Measurements from ENCODE around the gene ZIC1.

DNA sequence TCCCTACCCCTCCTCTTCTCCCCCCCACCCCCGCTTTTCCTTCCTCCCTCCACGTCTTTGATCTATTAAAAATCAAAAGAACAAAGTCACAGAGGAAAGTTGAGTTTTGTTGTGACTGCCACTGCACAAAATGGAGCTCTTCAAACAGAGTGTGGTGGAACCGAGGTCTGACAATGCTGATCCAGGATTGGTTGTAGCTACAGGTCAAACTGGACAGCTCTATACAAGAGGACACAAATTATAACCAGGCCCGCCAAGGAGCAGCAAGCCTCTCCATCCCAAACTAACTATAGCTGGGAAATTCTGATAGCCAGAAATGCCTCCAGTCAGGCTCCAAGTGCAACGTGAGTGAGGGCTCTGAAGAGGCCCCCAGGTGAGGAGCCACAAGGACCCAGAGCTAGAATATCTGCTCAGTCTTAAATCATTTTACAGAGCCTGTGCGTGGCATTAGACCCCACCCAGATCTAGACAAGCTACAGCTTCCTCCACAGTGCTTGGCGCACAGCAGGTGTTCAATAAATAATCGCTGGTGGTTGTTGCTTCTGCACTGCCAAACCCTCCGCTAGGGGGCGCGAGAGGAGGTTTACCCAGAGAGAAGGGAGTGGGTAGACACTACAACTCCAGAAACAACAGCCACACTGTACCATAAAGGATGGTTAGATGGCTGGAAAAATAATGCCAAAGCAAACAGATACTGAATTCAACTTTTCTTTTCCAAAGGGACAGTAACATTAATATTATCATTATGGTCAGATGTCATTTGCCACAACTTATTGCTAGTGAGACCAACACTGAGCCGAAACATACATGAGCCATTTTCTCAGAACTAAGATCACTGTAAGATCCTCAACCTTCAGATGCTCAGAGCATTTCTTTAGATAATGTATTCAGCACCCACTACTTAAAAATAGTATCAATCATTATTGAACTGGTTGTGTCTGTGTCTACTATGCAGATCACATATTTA is 47.4 kb upstream of the ZIC1 start:
- TF ChIP-seq, protein P1, sequence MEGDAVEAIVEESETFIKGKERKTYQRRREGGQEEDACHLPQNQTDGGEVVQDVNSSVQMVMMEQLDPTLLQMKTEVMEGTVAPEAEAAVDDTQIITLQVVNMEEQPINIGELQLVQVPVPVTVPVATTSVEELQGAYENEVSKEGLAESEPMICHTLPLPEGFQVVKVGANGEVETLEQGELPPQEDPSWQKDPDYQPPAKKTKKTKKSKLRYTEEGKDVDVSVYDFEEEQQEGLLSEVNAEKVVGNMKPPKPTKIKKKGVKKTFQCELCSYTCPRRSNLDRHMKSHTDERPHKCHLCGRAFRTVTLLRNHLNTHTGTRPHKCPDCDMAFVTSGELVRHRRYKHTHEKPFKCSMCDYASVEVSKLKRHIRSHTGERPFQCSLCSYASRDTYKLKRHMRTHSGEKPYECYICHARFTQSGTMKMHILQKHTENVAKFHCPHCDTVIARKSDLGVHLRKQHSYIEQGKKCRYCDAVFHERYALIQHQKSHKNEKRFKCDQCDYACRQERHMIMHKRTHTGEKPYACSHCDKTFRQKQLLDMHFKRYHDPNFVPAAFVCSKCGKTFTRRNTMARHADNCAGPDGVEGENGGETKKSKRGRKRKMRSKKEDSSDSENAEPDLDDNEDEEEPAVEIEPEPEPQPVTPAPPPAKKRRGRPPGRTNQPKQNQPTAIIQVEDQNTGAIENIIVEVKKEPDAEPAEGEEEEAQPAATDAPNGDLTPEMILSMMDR (IDR thresholded peaks at IDR 0.05) = peak; percentile 11 to 38 (median 27)
- TF ChIP-seq POLR2A (IDR thresholded peaks at IDR 0.05) = no peak

Data from tibial nerve (tissue), 3 donors.